Parathyroid adenoma (tissue), 2 donors: ENCODE measurements around the gene SINHCAF.

Source experiments
- H2AFZ ChIP-seq: fragments of 300-600 bp; sonication (generic); one replicate; pipeline ENCODE4 v1.7.0; 2017; ENCODE audit warnings: antibody characterized with exemption, mild to moderate bottlenecking
- H3K27ac ChIP-seq: fragments of 300-600 bp; sonication (generic); one replicate; pipeline ENCODE4 v1.7.0; 2017
- H3K27me3 ChIP-seq: fragments of 300-600 bp; sonication (generic); one replicate; pipeline ENCODE4 v1.7.0; 2017; ENCODE audit warnings: low read length; ENCODE audit not compliant: control insufficient read depth, insufficient read depth
- H3K36me3 ChIP-seq: fragments of 300-600 bp; sonication (generic); one replicate; pipeline ENCODE4 v1.7.0; 2017; ENCODE audit warnings: low read length; ENCODE audit not compliant: control insufficient read depth, insufficient read depth
- H3K4me1 ChIP-seq: fragments of 300-600 bp; sonication (generic); one replicate; pipeline ENCODE4 v1.7.0; 2017; ENCODE audit warnings: control low read depth
- H3K4me2 ChIP-seq: fragments of 300-600 bp; sonication (generic); one replicate; pipeline ENCODE4 v1.7.0; 2017; ENCODE audit warnings: low read length
- H3K4me3 ChIP-seq: fragments of 300-600 bp; sonication (generic); one replicate; pipeline ENCODE4 v1.7.0; 2017; ENCODE audit warnings: low read depth, low read length
- H3K79me2 ChIP-seq: fragments of 300-600 bp; sonication (generic); one replicate; pipeline ENCODE4 v1.7.0; 2017; ENCODE audit warnings: control low read depth
- H3K9ac ChIP-seq: fragments of 300-600 bp; sonication (generic); one replicate; pipeline ENCODE4 v1.7.0; 2017; ENCODE audit warnings: mild to moderate bottlenecking
- H3K9me3 ChIP-seq: fragments of 300-600 bp; sonication (generic); one replicate; pipeline ENCODE4 v1.7.0; 2017; ENCODE audit warnings: low read length; ENCODE audit not compliant: control insufficient read depth
- CTCF ChIP-seq: fragments of 300-600 bp; sonication (generic); IDR thresholded peaks from one replicate; pipeline ENCODE4 v1.7.0; 2017; ENCODE audit warnings: antibody characterized with exemption, mild to moderate bottlenecking
- donor health status: primary hyperparathyroidism.

Gene SINHCAF

DNA sequence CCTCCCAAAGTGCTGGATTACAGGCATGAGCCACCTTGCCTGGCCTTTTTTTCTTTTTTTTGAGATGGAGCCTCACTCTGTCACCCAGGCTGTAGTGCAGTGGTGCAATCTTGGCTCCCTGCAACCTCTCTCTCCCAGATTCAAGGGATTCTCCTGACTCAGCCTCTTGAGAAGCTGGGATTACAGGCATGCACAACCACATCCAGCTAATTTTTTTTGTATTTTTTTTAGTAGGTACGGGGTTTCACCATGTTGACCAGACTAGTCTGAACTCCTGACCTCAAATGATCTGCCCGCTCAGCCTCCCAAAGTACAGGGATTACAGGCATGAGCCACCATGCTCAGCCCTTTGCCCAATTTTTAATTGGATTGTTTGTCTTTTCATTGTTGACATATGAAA lies 58.0 kb downstream of the SINHCAF start:
- no peaks in the 10 kb centered on the region for H3K4me1 ChIP-seq
- no peaks in the 10 kb centered on the region for H3K9me3 ChIP-seq
- H3K4me3 ChIP-seq = no peak overlapping the region
- H3K36me3 ChIP-seq = no peaks in the 10 kb centered on the region
- no peak overlapping the region for H3K27ac ChIP-seq
- H3K4me2 ChIP-seq = no peak overlapping the region
- no peak overlapping the region for H2AFZ ChIP-seq
- no peaks in the 10 kb centered on the region for H3K79me2 ChIP-seq
- no peaks in the 10 kb centered on the region for H3K27me3 ChIP-seq
- H3K9ac ChIP-seq = no peak overlapping the region
- TF ChIP-seq CTCF = no peak

- H3K36me3 ChIP-seq = no peaks in the 10 kb centered on the region
- no peak overlapping the region for H3K4me3 ChIP-seq
- H3K27me3 ChIP-seq = no peaks in the 10 kb centered on the region
- H3K9ac ChIP-seq = no peak overlapping the region
- TF ChIP-seq CTCF = no peak
- H3K9me3 ChIP-seq = no peaks in the 10 kb centered on the region
- no peak overlapping the region for H3K27ac ChIP-seq
- H2AFZ ChIP-seq = no peak overlapping the region
- no peaks in the 10 kb centered on the region for H3K4me1 ChIP-seq
- no peaks in the 10 kb centered on the region for H3K79me2 ChIP-seq
- H3K4me2 ChIP-seq = no peak overlapping the region
Measured at GRCh38 chr12:31265722-31266121, 60.2 kb downstream of the SINHCAF start.

GRCh38 chr12:31263661-31264060 lies 62.3 kb downstream of the SINHCAF start:
- no peaks in the 10 kb centered on the region for H3K27me3 ChIP-seq
- no peak overlapping the region for H3K4me3 ChIP-seq
- H3K36me3 ChIP-seq = no peaks in the 10 kb centered on the region
- no peaks in the 10 kb centered on the region for H3K9me3 ChIP-seq
- no peak for TF ChIP-seq CTCF
- H3K9ac ChIP-seq = no peak overlapping the region
- H3K4me1 ChIP-seq = no peaks in the 10 kb centered on the region
- no peak overlapping the region for H3K27ac ChIP-seq
- H3K79me2 ChIP-seq = no peaks in the 10 kb centered on the region
- no peak overlapping the region for H2AFZ ChIP-seq
- H3K4me2 ChIP-seq = no peak overlapping the region

DNA sequence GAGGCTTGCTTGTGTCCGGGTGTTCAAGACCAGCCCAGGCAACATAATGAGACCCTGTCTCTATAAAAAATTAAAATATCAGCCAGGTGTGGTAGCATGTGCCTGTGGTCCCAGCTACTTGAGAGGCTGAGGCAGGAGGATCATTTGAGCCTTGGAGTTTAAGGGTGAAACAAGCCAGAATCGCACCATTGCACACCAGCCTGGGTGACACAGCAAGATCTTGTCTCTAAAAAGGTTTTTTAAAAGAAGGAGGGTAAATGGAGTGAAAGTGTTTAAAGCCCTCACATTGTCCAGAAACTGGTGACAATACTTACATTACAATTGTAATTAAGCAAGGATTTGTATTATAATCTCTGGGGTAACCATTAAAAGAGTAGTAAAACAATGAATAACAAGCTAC lies 64.2 kb downstream of the SINHCAF start:
- Histone ChIP-seq H2AFZ (no peak overlapping the region), H3K9me3 (no peaks in the 10 kb centered on the region), H3K36me3 (no peaks in the 10 kb centered on the region), H3K79me2 (no peaks in the 10 kb centered on the region), H3K27me3 (no peaks in the 10 kb centered on the region), H3K9ac (no peak overlapping the region), H3K4me3 (no peak overlapping the region), H3K4me2 (no peak overlapping the region), H3K4me1 (no peaks in the 10 kb centered on the region), H3K27ac (no peak overlapping the region)
- TF ChIP-seq CTCF = no peak

DNA sequence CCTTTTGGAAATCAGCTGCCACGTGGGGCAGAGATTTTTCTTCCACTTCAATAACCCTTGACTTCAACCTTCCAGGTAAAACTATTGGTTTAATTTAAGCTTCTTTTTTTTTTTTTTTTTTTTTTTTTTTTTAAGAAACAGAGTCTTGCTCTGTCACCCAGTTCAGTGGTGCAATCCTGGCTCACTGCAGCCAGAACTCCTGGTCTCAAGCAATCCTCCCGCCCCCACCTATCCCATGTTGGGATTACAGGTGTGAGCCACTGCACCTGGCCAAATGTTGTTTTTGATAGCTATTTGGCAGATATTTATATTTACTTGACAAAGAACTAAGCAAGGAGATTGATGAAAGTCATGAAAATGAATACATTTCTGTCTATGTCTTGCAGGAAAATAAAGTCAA lies 65.1 kb downstream of the SINHCAF start:
- no peaks in the 10 kb centered on the region for H3K9me3 ChIP-seq
- H3K4me2 ChIP-seq = no peak overlapping the region
- H3K9ac ChIP-seq = no peak overlapping the region
- no peaks in the 10 kb centered on the region for H3K79me2 ChIP-seq
- H3K4me3 ChIP-seq = no peak overlapping the region
- TF ChIP-seq CTCF = no peak
- H2AFZ ChIP-seq = no peak overlapping the region
- no peak overlapping the region for H3K27ac ChIP-seq
- H3K36me3 ChIP-seq = no peaks in the 10 kb centered on the region
- no peaks in the 10 kb centered on the region for H3K4me1 ChIP-seq
- no peaks in the 10 kb centered on the region for H3K27me3 ChIP-seq
